Measurements from ENCODE around the gene RADX. TPM values are rescaled to one million over a fixed set of nuclear protein-coding genes. Genes with fewer than 3 reads are reported as not detected.

Gene RADX
- total and polyA plus RNA-seq, 2 experiments from 2014 or later: 1.9 to 6.7 TPM

GRCh38 chrX:106564986-106565385 lies 46.8 kb upstream of the RADX start (continued):
- no peak for TF ChIP-seq ZNF462 (CRISPR knock-in tag; IDR thresholded peaks at IDR 0.05)
- no peak for TF ChIP-seq NANOG (IDR thresholded peaks at IDR 0.05; ENCODE audit: borderline replicate concordance)
- TF ChIP-seq POLR2AphosphoS5 (IDR thresholded peaks at IDR 0.05; ENCODE audit: low read depth): no peak
- TF ChIP-seq EZH2phosphoT487 (IDR thresholded peaks at IDR 0.05; ENCODE audit: unreplicated experiment): no peak
- TF ChIP-seq ZNF114 (CRISPR knock-in tag; IDR thresholded peaks at IDR 0.05): no peak
- TF ChIP-seq CREB1 (CRISPR knock-in tag; IDR thresholded peaks at IDR 0.05; ENCODE audit: low read depth): no peak

- H3K27ac Mint-ChIP-seq: no peak overlapping the region
- Histone ChIP-seq H3K4me3 (no peak overlapping the region), H3K27ac (ENCODE audit: low read depth) (no peak overlapping the region), H4K20me1 (replicated peaks; ENCODE audit: insufficient read depth) (no peaks in the 10 kb centered on the region), H3K36me3 (ENCODE audit: insufficient read depth) (no peaks in the 10 kb centered on the region), H3K4me1 (ENCODE audit: insufficient read depth) (no peaks in the 10 kb centered on the region), H3K9me2 (ENCODE audit: insufficient read depth) (no peaks in the 10 kb centered on the region), H3F3A (replicated peaks; ENCODE audit: low read depth) (no peaks in the 10 kb centered on the region), H3K27me3 (ENCODE audit: insufficient read depth) (no peaks in the 10 kb centered on the region), H2AFZ (no peak overlapping the region), H3K79me2 (replicated peaks; ENCODE audit: insufficient read depth) (no peaks in the 10 kb centered on the region), H3K4me2 (no peak overlapping the region)
- no peaks in the 10 kb centered on the region for H3K4me1 Mint-ChIP-seq
- TF ChIP-seq NANOG (IDR thresholded peaks at IDR 0.05; ENCODE audit: borderline replicate concordance) (no peak), CTCF (conservative IDR thresholded peaks at IDR 0.05; ENCODE audit: low read depth in 2 of 2) (no peak), JUNB (IDR thresholded peaks at IDR 0.05; ENCODE audit: unreplicated experiment) (no peak), POLR2AphosphoS5 (IDR thresholded peaks at IDR 0.05; ENCODE audit: low read depth) (no peak), ZNF114 (CRISPR knock-in tag; IDR thresholded peaks at IDR 0.05) (no peak), ETS1 (IDR thresholded peaks at IDR 0.05) (no peak), STAT1 (IDR thresholded peaks at IDR 0.05; ENCODE audit: unreplicated experiment) (no peak)
- H3K9me3 Mint-ChIP-seq: no peaks in the 10 kb centered on the region
- H3K36me3 Mint-ChIP-seq (ENCODE audit: low read depth): no peaks in the 10 kb centered on the region
- ATAC-seq (no peak), DNase-seq (ENCODE audit: low spot score) (no peak)
- no peaks in the 10 kb centered on the region for H3K27me3 Mint-ChIP-seq (ENCODE audit: insufficient read depth, low read depth, poor library complexity)
- H3K4me3 Mint-ChIP-seq: no peak overlapping the region
Measured at GRCh38 chrX:106566362-106566761, 45.4 kb upstream of the RADX start.

Data from GM23338 (cell line).